HUES6 (cell line): ENCODE data around the gene TBC1D2B.

ENCODE experiments used
- H3K27ac ChIP-seq: 2 replicates; pipeline ENCODE4 v1.7.0; 2013; ENCODE audit warnings: low read depth, mild to moderate bottlenecking, low read length, inconsistent platforms
- H3K27me3 ChIP-seq: 2 replicates; pipeline ENCODE4 v1.6.1; 2013; ENCODE audit warnings: low read length; ENCODE audit not compliant: control insufficient read depth, insufficient read depth
- H3K36me3 ChIP-seq: 2 replicates; pipeline ENCODE4 v1.6.1; 2013; ENCODE audit warnings: low read length; ENCODE audit not compliant: control insufficient read depth, insufficient read depth
- H3K4me1 ChIP-seq: 2 replicates; pipeline ENCODE4 v1.6.1; 2013; ENCODE audit warnings: low read length; ENCODE audit not compliant: control insufficient read depth, insufficient read depth
- H3K4me3 ChIP-seq: 2 replicates; pipeline ENCODE4 v1.5.1; 2013; ENCODE audit warnings: low read depth, low read length
- H3K9ac ChIP-seq: one replicate; pipeline ENCODE4 v1.6.1; 2013; ENCODE audit warnings: mild to moderate bottlenecking, low read length
- H3K9me3 ChIP-seq: 2 replicates; pipeline ENCODE4 v1.6.1; 2013; ENCODE audit warnings: low read depth, low read length; ENCODE audit not compliant: control insufficient read depth, insufficient read depth

TBC1D2B gene

GRCh38 chr15:78060232-78060631, 17.3 kb downstream of the TBC1D2B start:
- H3K36me3 ChIP-seq: no peaks in the 10 kb centered on the region
- H3K9ac ChIP-seq: no peak overlapping the region
- no peak overlapping the region for H3K27ac ChIP-seq
- H3K27me3 ChIP-seq: no peaks in the 10 kb centered on the region
- peaks cover 15% of the 10 kb centered on the region for H3K4me1 ChIP-seq
- no peak overlapping the region for H3K4me3 ChIP-seq
- no peaks in the 10 kb centered on the region for H3K9me3 ChIP-seq

GRCh38 chr15:78059110-78059839, 18.2 kb downstream of the TBC1D2B start:
- Histone ChIP-seq H3K4me3 (no peak overlapping the region), H3K27me3 (no peaks in the 10 kb centered on the region), H3K4me1 (peaks cover 15% of the 10 kb centered on the region), H3K36me3 (no peaks in the 10 kb centered on the region), H3K9me3 (no peaks in the 10 kb centered on the region), H3K9ac (no peak overlapping the region), H3K27ac (no peak overlapping the region)

GRCh38 chr15:78058401-78058935, 19.0 kb downstream of the TBC1D2B start:
- Histone ChIP-seq H3K9me3 (no peaks in the 10 kb centered on the region), H3K4me1 (peaks cover 15% of the 10 kb centered on the region), H3K36me3 (peaks cover 3% of the 10 kb centered on the region; the same call in 1 of the 2 replicates), H3K27ac (no peak overlapping the region), H3K27me3 (no peaks in the 10 kb centered on the region), H3K9ac (no peak overlapping the region), H3K4me3 (no peak overlapping the region)

- Histone ChIP-seq H3K4me3 (no peak overlapping the region), H3K27me3 (no peaks in the 10 kb centered on the region), H3K36me3 (peaks cover 5% of the 10 kb centered on the region; the same call in 1 of the 2 replicates), H3K9ac (no peak overlapping the region), H3K9me3 (no peaks in the 10 kb centered on the region), H3K27ac (no peak overlapping the region), H3K4me1 (peaks cover 15% of the 10 kb centered on the region)
These were observed 19.7 kb downstream of the TBC1D2B start for GRCh38 chr15:78057803-78058202.

GRCh38 chr15:78056714-78057269, 20.7 kb downstream of the TBC1D2B start:
- no peak overlapping the region for H3K27ac ChIP-seq

GRCh38 chr15:78055919-78056713, 21.4 kb downstream of the TBC1D2B start:
- H3K4me3 ChIP-seq: no peak overlapping the region
- no peaks in the 10 kb centered on the region for H3K9me3 ChIP-seq
- no peak overlapping the region for H3K9ac ChIP-seq
- H3K36me3 ChIP-seq: peaks cover 5% of the 10 kb centered on the region; the same call in 1 of the 2 replicates
- no peaks in the 10 kb centered on the region for H3K27me3 ChIP-seq
- peaks cover 16% of the 10 kb centered on the region for H3K4me1 ChIP-seq
- H3K27ac ChIP-seq: no peak overlapping the region

More at GRCh38 chr15:78056714-78057269, 20.7 kb downstream of the TBC1D2B start:
- H3K27me3 ChIP-seq: no peaks in the 10 kb centered on the region
- no peak overlapping the region for H3K9ac ChIP-seq
- peaks cover 5% of the 10 kb centered on the region; the same call in 1 of the 2 replicates for H3K36me3 ChIP-seq
- peaks cover 17% of the 10 kb centered on the region for H3K4me1 ChIP-seq
- H3K9me3 ChIP-seq: no peaks in the 10 kb centered on the region
- no peak overlapping the region for H3K4me3 ChIP-seq

GRCh38 chr15:78054966-78055365, 22.5 kb downstream of the TBC1D2B start:
- no peak overlapping the region for H3K9ac ChIP-seq
- no peak overlapping the region for H3K27ac ChIP-seq
- H3K27me3 ChIP-seq: no peaks in the 10 kb centered on the region

GRCh38 chr15:78054518-78054917, 23.0 kb downstream of the TBC1D2B start:
- peaks cover 16% of the 10 kb centered on the region for H3K4me1 ChIP-seq
- no peaks in the 10 kb centered on the region for H3K27me3 ChIP-seq
- H3K9me3 ChIP-seq: no peaks in the 10 kb centered on the region
- H3K27ac ChIP-seq: no peak overlapping the region
- H3K36me3 ChIP-seq: peaks cover 5% of the 10 kb centered on the region; the same call in 1 of the 2 replicates
- H3K4me3 ChIP-seq: no peak overlapping the region
- H3K9ac ChIP-seq: no peak overlapping the region

More at GRCh38 chr15:78054966-78055365, 22.5 kb downstream of the TBC1D2B start:
- Histone ChIP-seq H3K9me3 (no peaks in the 10 kb centered on the region), H3K4me1 (peaks cover 16% of the 10 kb centered on the region), H3K4me3 (no peak overlapping the region), H3K36me3 (peaks cover 5% of the 10 kb centered on the region; the same call in 1 of the 2 replicates)

- Histone ChIP-seq H3K9me3 (no peaks in the 10 kb centered on the region), H3K27ac (no peak overlapping the region), H3K4me1 (peaks cover 16% of the 10 kb centered on the region), H3K4me3 (no peak overlapping the region), H3K36me3 (peaks cover 5% of the 10 kb centered on the region; the same call in 1 of the 2 replicates), H3K27me3 (no peaks in the 10 kb centered on the region), H3K9ac (no peak overlapping the region)
These were observed 25.0 kb downstream of the TBC1D2B start for GRCh38 chr15:78052545-78052944.

GRCh38 chr15:78052001-78052401, 25.5 kb downstream of the TBC1D2B start:
- H3K4me1 ChIP-seq: peaks cover 16% of the 10 kb centered on the region
- no peaks in the 10 kb centered on the region for H3K9me3 ChIP-seq
- H3K27me3 ChIP-seq: no peaks in the 10 kb centered on the region
- no peak overlapping the region for H3K27ac ChIP-seq
- no peak overlapping the region for H3K4me3 ChIP-seq
- no peak overlapping the region for H3K9ac ChIP-seq
- H3K36me3 ChIP-seq: peaks cover 5% of the 10 kb centered on the region; the same call in 1 of the 2 replicates
